ENCODE measurements around the gene TERT.

The TERT gene

DNA sequence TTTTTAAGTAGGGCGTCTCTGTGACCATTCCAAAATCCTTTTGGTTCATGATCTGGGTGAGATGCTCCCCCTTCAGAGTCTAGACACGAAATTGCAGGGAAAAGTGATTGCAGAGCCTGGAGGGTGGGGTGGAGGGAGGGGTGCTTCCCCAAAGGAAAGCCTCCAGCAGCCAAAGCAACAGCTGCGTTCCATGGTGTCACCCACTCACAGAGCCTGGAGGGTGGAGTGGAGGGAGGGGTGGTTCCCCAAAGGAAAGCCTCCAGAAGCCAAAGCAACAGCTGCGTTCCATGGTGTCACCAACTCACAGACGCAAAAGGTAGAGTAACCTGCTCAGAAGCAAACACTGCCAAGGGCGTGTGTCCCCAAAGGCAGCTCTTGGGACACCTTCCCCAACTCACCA, 47.1 kb downstream of the TERT start:
- no peak overlapping the region for H3K4me3 ChIP-seq (ENCODE audit: low read depth, low read length)
- TF ChIP-seq CTCF (IDR thresholded peaks at IDR 0.05; ENCODE audit: borderline replicate concordance, insufficient read depth, low read depth, low read length) = no peak

DNA sequence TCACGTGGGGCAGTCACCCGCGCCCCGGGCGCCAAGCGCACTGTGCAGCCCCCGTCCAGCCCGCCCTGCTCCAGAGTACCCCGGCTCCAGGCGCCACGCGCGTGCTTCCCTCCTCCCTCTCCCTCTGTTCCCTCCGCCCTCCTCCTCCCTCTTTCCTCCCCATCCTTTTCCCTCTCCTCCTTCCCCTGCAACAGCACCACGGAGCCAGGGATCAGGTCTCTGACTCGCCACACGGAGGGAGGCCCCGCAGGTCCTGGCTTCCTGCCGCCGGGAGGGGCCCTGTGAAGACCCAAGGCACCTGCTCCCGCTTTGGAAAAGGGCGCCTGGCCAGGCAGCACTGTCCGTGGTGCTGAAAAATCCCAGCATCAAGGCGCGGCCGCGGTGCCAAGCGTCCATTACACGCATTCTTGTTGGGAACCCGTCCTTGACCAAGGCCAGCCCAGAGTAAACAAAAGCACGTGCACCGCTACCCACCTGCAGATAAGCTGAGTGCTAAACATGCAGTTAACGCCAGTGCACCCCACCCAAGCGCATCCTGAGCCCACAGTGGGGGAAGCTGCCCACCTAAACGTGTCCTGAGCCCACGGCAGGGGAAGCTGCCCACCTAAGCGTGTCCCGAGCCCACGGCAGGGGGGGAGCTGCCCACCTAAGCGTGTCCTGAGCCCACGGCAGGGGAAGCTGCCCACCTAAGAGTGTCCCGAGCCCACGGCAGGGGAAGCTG, 48.0 kb downstream of the TERT start:
- H3K4me3 ChIP-seq (ENCODE audit: low read depth, low read length) = no peak overlapping the region
- TF ChIP-seq CTCF (IDR thresholded peaks at IDR 0.05; ENCODE audit: borderline replicate concordance, insufficient read depth, low read depth, low read length) = no peak

GRCh38 chr5:1245905-1246576, 48.8 kb downstream of the TERT start:
- no peak for TF ChIP-seq CTCF (IDR thresholded peaks at IDR 0.05; ENCODE audit: borderline replicate concordance, insufficient read depth, low read depth, low read length)
- H3K4me3 ChIP-seq (ENCODE audit: low read depth, low read length) = no peak overlapping the region

GRCh38 chr5:1244976-1245375, 49.9 kb downstream of the TERT start:
- 0 out of 2 replicates have a peak, but pooled peaks have one; percentile 6 for TF ChIP-seq CTCF (IDR thresholded peaks at IDR 0.05; ENCODE audit: borderline replicate concordance, insufficient read depth, low read depth, low read length)
- H3K4me3 ChIP-seq (ENCODE audit: low read depth, low read length) = no peak overlapping the region

DNA sequence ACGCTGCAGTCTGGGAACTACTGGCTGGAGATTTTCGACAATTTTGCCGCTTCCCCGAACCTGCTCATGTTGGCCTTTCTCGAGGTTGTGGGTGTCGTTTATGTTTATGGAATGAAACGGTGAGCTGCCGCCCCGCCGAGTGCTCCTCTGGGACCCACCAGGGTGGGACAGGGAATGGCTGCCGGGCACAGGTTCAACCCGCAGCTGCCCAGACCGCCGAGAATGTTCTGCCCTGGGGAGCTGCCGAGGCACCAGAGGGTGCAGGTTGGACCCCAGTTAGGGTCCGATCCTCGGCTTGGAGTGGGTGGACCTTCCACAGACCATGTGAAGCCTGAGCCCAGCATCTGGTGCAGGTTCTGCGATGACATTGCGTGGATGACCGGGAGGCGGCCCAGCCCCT, 50.6 kb downstream of the TERT start:
- H3K4me3 ChIP-seq (ENCODE audit: low read depth, low read length) = no peak overlapping the region
- no peak for TF ChIP-seq CTCF (IDR thresholded peaks at IDR 0.05; ENCODE audit: borderline replicate concordance, insufficient read depth, low read depth, low read length)

DNA sequence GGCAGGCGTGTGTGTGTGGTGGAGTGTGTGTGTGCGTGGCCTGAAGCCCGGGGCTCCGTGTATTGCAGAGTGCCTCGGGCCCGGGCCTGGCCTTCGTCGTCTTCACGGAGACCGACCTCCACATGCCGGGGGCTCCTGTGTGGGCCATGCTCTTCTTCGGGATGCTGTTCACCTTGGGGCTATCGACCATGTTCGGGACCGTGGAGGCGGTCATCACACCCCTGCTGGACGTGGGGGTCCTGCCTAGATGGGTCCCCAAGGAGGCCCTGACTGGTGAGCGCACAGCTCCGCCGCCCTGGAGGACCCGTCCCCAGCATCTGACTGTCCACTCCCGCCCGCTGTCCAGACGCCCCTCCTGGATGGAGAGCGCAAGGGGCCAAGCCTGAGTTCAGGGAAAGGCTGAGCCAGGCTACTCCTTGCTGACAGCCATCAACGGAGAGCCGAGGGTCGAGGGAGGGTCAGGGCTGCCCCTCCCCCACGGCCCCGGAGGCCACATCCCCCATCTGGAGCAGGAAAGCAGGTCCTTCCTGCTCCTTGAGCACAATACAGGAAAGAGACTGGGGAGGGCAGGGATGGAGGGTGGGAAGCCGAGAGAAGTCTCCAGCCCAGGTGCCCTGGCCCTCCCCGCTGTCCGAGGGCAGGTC, 51.3 kb downstream of the TERT start:
- no peak overlapping the region for H3K4me3 ChIP-seq (ENCODE audit: low read depth, low read length)
- no peak for TF ChIP-seq CTCF (IDR thresholded peaks at IDR 0.05; ENCODE audit: borderline replicate concordance, insufficient read depth, low read depth, low read length)

Measured in GM12875 (cell line).